SK-MEL-5 (cell line): ENCODE measurements around the gene HID1. TPM values are rescaled to one million over a fixed set of nuclear protein-coding genes. Genes with fewer than 3 reads are reported as not detected.
"Not testable (repeated sequence)": the region's sequence is repeated elsewhere in the genome, so short reads cannot be mapped to it uniquely, and the experiment has no call there.

Source experiments
- DNase-seq: peaks from one replicate; pipeline ENCODE4 v3.0.0-alpha.2; 2016; ENCODE audit warnings: low read depth, low spot score
- in situ Hi-C: cut with HindIII; loops from 2 replicates; pipeline ENCODE4 v1.10.0; 2016; ENCODE audit warnings: low sequenced_read_pairs, high pct_unique_total_duplicates, low pct_unique_long_range_greater_than_20kb
- polyA plus RNA-seq, 2 experiments: library from polyadenylated mRNA; depleted of rRNA; stranded (reverse); fragments of >200 nt; gene quantifications; 2 replicates each; pipeline ENCODE4 v1.2.3, GENCODE V29; 2015
- total RNA-seq: library from RNA; depleted of rRNA; stranded (reverse); fragments of >200 nt; shearing (Covaris generic); gene quantifications from 2 replicates; pipeline ENCODE4 v1.2.3, GENCODE V29; 2014; rRNA removed

Gene HID1
- total RNA-seq, result 0.21 TPM in 1 of 2 replicates, not detected in the other
- 0.98 and 1.1 TPM in 2 replicates for polyA plus RNA-seq (2015; cell fraction: cytosol; rRNA removed)
- 3.1 and 6.3 TPM in 2 replicates for polyA plus RNA-seq (2015; cell fraction: nucleus; rRNA removed)

- in situ Hi-C loops, result no loop called here
- DNase-seq, result peak; percentile 38
Observed at GRCh38 chr17:74972107-74972972, at the start of gene HID1. Gene HID1 (minus strand): TSS chr17:74972759. CDS start chr17:74972656, 103 bp downstream.

- in situ Hi-C loops, result no loop called here
- no peak for DNase-seq
Observed at GRCh38 chr17:75020331-75021110, 48.0 kb upstream of the HID1 start.

- in situ Hi-C loops, result no loop called here
Observed at GRCh38 chr17:75019710-75020109, 47.2 kb upstream of the HID1 start.

DNA sequence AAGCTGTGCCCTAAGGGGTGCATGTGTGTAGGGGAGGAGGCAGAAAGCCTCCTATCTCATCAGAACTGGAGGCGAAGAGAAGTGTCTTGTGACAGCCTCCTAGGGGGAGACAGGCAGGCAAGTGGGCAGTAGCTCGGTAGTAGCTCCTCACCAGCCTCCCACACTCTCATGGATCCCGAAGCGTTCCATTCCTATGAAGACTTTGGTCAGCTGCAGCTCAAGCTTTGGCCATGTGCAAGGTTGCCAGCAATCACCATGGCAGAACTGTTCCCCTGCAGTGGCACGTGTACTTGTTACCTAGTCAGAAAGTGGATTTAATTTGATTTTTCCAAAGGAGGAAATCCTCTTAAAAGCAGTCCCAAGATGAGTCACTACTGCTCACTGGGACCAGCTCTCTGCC lies 46.6 kb upstream of the HID1 start:
- no peak for DNase-seq
- in situ Hi-C loops, result no loop called here

More at GRCh38 chr17:75019710-75020109, 47.2 kb upstream of the HID1 start:
- DNase-seq, result no peak

DNA sequence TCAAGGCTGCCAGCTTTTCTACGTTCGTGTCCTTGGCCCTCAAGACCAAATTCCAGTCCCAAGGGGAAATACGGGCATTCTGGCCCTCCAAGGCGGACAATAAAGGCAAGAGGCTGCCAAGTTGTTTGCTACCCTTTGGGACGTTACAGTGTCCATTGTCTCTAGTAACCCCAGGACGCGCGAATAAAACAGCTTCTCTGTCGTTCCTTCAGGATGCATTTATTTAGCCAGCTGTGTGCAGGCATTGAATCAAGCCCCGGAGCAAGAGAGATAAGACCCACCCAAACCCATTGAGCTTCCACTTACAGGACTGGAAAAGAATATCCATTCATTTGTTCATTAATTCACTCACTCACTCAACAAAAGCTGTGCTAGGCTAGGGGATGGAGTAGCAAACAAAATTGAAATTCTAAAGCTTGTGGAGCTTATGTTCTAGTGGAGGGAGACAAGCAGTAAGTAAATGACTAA lies 40.6 kb upstream of the HID1 start:
- in situ Hi-C loops, result no loop called here
- no peak for DNase-seq

DNA sequence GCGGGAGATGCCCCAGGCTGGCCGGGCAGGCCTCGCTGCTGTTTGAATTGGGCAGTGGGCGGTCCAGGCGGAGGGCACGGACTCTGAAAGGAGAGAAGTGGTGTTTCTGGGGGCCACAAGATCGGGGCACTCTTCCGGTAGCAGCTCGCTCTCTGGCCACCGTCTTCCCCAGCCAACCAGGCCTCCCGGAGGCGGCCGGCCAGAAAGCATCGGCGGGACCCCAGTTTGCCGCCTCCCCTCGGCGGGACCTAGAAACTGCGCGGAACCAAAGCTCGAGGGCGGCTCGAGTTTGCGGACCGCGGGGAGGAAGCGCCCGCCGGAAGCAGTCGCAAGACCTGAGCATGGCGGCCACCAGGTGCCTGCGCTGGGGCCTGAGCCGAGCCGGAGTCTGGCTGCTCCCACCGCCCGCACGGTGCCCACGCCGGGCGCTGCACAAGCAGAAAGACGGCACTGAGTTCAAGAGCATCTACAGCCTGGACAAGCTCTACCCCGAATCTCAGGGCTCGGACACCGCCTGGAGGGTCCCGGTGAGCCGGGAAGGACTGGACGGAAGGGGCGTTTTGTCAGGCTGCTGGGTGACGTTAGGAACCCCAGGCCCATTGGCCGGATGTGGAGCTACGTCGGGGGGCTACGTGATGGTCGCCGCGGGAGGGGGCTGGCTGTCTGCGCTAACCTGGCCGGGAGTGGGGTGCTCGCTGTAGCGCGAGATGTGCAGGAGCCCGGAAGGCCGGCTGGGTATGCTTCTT lies 40.0 kb upstream of the HID1 start, which contains the start of gene MRPL58:
TSS of gene MRPL58 (plus strand) at position 325 of the 746 bp plus-strand sequence. CDS start at position 342, 17 bp downstream.
- in situ Hi-C loops, result no loop called here
- DNase-seq, result peak; percentile 88

DNA sequence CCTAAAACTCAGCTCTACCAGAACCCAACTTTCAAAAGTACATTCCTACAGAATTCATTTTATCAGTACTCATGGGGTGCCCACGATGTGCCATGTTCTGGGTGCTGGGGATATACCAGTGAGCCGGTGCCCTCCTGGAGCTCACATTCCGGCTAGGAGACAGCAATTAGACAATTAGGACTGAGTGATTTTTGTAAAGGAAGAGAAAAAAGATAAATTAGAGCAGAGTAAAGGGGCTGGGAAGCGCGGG lies 39.5 kb upstream of the HID1 start:
- DNase-seq, result no peak
- in situ Hi-C loops, result no loop called here

DNA sequence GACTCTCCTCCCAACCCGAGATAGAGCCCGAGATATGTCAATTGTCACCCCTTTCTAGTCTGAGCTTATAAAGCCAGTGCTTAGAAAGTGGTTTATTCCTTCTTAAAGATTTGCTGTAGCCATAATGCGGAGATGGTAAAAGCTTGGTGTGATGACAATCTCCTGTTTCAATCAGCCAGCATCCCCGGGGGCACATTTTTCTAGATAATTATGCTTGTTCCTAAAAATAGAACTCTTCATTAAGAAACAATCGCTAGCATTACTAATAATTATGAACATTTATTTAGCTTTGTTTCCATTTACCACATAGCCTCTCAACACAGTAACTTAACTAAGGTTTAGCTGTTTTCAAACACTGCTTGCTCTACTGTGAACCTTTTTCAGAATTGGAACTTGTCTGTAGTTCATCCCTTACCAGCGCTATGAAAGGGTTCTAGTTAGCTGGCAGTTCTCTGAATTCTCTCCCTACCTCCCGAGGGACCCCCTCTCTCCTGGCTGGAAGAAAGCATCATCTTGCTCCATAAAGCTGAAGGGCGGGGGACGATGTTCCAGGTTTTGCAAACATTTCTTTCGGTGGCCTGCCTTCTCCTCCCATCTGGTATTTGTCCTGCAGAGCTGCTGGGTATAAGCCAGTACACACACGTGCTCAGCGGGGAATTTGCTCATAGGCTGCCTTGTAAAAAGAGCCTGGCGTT lies 39.0 kb upstream of the HID1 start:
- in situ Hi-C loops, result no loop called here

DNA sequence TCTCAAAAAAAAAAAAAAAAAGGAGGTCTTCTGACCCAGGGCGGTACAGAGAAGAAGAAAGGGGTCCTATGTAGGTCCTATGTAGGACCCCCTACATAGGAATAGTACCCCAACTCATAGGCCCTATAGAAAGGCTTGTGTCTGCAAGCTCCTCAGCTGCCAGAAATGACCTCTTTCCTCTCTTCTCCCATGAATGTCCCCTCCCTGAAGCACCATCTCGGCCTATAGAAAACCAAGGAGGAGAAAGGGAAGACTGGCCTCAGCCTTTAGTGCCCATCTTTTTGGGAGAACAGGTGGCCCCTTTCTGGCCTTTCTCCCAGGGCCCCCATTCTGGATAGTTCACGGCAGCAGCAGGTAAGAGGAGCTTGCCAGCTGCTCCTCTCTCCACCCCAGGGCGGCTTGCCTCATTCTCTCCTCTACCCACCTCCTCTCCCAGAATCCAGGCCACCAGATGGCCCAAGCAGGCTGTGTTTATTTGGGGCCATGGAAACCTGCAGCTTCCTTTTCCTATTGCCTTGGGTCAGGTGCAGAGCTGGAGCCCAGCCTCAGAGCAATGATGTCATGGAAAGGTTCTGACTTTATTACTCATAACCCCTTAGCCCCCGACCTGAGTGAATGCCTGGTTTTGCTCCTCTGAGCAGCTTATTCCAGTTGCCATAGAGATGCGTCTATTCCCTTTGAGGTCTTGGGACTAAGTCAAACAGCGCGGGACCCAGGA lies 38.3 kb upstream of the HID1 start:
- peak; percentile 45 for DNase-seq
- in situ Hi-C loops, result no loop called here

More for the DNA sequence above, 39.0 kb upstream of the HID1 start:
- peak; percentile 30 for DNase-seq

- DNase-seq, result no peak
- in situ Hi-C loops, result no loop called here
Observed at GRCh38 chr17:75009139-75009724, 36.7 kb upstream of the HID1 start.

DNA sequence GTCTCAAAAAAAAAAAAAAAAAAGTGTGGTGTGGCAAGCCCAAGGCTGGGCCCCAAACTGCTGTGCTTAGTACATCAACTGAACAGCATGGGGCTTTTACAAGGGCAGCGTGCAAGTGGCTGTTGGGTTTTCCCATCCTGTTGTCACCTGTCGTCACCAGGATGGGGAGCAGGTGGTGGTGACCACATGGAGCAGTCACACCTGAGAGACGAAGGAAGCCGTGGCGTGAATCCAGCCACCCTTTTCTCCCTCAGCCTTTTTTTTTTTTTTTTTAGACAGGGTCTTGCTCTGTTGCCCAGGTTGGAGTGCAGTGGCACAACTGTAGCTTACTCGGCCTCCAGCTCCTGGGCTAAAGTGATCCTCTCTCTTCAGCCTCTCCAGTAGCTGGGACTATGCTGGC lies 35.8 kb upstream of the HID1 start:
- no peak for DNase-seq
- in situ Hi-C loops, result no loop called here

GRCh38 chr17:75006653-75007052 lies 34.1 kb upstream of the HID1 start:
- in situ Hi-C loops, result no loop called here

DNA sequence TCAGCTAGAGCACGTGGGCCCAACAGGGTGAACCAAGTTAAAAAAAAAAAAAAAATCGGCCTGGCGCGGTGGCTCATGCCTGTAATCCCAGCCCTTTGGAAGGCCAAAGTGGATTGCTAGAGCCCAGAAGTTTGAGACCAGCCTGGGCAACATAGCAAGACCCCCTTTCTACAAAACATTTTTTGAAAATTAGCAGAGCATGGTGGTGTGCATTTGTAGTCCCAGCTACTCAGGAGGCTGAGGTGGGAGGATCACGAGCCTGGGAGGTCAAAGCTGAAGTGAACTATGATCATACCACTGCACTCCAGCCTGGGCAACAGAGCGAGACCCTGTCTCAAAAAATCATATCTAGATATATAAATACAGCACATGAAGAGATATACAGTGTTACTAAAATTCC lies 33.5 kb upstream of the HID1 start:
- in situ Hi-C loops, DNase-seq: not testable (repeated sequence)

More at GRCh38 chr17:75006653-75007052, 34.1 kb upstream of the HID1 start:
- DNase-seq, result peak; percentile 34

GRCh38 chr17:75005291-75005690 lies 32.7 kb upstream of the HID1 start:
- in situ Hi-C loops, result no loop called here
- no peak for DNase-seq

DNA sequence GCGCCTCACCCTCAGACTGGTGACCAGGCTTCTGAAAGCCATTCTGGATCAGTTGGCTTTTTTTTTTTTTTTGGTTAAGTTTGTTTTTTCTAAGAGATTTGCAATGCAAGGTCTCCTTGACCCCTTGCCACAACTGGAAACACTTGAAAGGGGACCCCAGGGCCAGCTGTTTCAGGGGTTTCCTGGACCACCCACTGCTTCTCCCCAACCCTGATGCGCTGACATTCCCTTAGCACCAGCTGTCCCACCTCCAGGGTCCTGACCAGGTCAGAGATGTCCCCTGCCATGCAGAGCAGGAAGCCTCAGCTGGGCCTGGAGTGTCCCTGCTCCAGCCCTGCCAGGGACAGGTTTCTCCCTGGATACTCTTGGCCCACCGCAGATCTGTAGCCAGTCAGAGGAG lies 31.8 kb upstream of the HID1 start:
- no peak for DNase-seq
- in situ Hi-C loops, result no loop called here

GRCh38 chr17:75003957-75004355 lies 31.4 kb upstream of the HID1 start:
- no peak for DNase-seq
- in situ Hi-C loops, result no loop called here
